GM23338 (cell line): Measurements from ENCODE around the gene POLR2F. TPM values are rescaled to one million over a fixed set of nuclear protein-coding genes. Genes with fewer than 3 reads are reported as not detected.

ENCODE experiments used
- CREB1 ChIP-seq: fragments of 250-450 bp; sonication (Bioruptor Pico); IDR thresholded peaks from 2 replicates; pipeline ENCODE4 v1.5.0; 2020; ENCODE audit warnings: low read depth, mild to moderate bottlenecking, moderate library complexity
- ETS1 ChIP-seq: IDR thresholded peaks from 2 replicates; pipeline ENCODE4 v1.6.1; 2016; ENCODE audit warnings: antibody characterized with exemption
- EZH2 ChIP-seq: fragments of 200-600 bp; sonication (generic); IDR thresholded peaks from one replicate; pipeline ENCODE4 v1.8.0; 2017; ENCODE audit warnings: antibody characterized with exemption, mild to moderate bottlenecking, low read depth; ENCODE audit not compliant: unreplicated experiment
- JUNB ChIP-seq: IDR thresholded peaks from one replicate; pipeline ENCODE4 v1.6.1; 2016; ENCODE audit warnings: antibody characterized with exemption; ENCODE audit not compliant: unreplicated experiment
- NANOG ChIP-seq: IDR thresholded peaks from 2 replicates; pipeline ENCODE4 v1.6.1; 2016; ENCODE audit warnings: antibody characterized with exemption, borderline replicate concordance
- ZNF114 ChIP-seq: fragments of 250-450 bp; sonication (Bioruptor Pico); IDR thresholded peaks from 2 replicates; pipeline ENCODE4 v1.5.0; 2020; ENCODE audit warnings: mild to moderate bottlenecking, moderate library complexity
- polyA plus RNA-seq: library from polyadenylated mRNA; unstranded; fragments of >200 nt; fragmentation: Nextera tagmentation; extraction: Ambion mirVana; gene quantifications from 2 replicates; pipeline ENCODE4 v1.2.1, GENCODE V29; 2016
- total RNA-seq: library from RNA; depleted of rRNA; stranded (reverse); fragments of >200 nt; shearing (Covaris generic); gene quantifications from 2 replicates; pipeline ENCODE4 v1.2.3, GENCODE V29; 2014
- TF ChIP-seq, protein P1 (sequence below): fragments of 250-450 bp; sonication (Bioruptor Pico); IDR thresholded peaks from 2 replicates; pipeline ENCODE4 v1.5.0; 2020; ENCODE audit warnings: mild to moderate bottlenecking, moderate library complexity
- TF ChIP-seq, protein P2 (sequence below), 2 experiments: fragments of 200-600 bp in 1 of 2; sonication (generic) in 1 of 2; conservative IDR thresholded peaks; 2 replicates each; pipeline versions ENCODE4 v1.5.1 to v1.6.1; 2016 to 2017; ENCODE audit warnings: antibody characterized with exemption in 2 of 2, low read depth in 2 of 2, mild to moderate bottlenecking in 2 of 2, moderate library complexity in 1 of 2

The POLR2F gene
- total and polyA plus RNA-seq, 2 experiments from 2014 or later, result 144 to 429 TPM

GRCh38 chr22:38006906-38007305, 53.4 kb downstream of the POLR2F start (continued):
- TF ChIP-seq, protein P1, sequence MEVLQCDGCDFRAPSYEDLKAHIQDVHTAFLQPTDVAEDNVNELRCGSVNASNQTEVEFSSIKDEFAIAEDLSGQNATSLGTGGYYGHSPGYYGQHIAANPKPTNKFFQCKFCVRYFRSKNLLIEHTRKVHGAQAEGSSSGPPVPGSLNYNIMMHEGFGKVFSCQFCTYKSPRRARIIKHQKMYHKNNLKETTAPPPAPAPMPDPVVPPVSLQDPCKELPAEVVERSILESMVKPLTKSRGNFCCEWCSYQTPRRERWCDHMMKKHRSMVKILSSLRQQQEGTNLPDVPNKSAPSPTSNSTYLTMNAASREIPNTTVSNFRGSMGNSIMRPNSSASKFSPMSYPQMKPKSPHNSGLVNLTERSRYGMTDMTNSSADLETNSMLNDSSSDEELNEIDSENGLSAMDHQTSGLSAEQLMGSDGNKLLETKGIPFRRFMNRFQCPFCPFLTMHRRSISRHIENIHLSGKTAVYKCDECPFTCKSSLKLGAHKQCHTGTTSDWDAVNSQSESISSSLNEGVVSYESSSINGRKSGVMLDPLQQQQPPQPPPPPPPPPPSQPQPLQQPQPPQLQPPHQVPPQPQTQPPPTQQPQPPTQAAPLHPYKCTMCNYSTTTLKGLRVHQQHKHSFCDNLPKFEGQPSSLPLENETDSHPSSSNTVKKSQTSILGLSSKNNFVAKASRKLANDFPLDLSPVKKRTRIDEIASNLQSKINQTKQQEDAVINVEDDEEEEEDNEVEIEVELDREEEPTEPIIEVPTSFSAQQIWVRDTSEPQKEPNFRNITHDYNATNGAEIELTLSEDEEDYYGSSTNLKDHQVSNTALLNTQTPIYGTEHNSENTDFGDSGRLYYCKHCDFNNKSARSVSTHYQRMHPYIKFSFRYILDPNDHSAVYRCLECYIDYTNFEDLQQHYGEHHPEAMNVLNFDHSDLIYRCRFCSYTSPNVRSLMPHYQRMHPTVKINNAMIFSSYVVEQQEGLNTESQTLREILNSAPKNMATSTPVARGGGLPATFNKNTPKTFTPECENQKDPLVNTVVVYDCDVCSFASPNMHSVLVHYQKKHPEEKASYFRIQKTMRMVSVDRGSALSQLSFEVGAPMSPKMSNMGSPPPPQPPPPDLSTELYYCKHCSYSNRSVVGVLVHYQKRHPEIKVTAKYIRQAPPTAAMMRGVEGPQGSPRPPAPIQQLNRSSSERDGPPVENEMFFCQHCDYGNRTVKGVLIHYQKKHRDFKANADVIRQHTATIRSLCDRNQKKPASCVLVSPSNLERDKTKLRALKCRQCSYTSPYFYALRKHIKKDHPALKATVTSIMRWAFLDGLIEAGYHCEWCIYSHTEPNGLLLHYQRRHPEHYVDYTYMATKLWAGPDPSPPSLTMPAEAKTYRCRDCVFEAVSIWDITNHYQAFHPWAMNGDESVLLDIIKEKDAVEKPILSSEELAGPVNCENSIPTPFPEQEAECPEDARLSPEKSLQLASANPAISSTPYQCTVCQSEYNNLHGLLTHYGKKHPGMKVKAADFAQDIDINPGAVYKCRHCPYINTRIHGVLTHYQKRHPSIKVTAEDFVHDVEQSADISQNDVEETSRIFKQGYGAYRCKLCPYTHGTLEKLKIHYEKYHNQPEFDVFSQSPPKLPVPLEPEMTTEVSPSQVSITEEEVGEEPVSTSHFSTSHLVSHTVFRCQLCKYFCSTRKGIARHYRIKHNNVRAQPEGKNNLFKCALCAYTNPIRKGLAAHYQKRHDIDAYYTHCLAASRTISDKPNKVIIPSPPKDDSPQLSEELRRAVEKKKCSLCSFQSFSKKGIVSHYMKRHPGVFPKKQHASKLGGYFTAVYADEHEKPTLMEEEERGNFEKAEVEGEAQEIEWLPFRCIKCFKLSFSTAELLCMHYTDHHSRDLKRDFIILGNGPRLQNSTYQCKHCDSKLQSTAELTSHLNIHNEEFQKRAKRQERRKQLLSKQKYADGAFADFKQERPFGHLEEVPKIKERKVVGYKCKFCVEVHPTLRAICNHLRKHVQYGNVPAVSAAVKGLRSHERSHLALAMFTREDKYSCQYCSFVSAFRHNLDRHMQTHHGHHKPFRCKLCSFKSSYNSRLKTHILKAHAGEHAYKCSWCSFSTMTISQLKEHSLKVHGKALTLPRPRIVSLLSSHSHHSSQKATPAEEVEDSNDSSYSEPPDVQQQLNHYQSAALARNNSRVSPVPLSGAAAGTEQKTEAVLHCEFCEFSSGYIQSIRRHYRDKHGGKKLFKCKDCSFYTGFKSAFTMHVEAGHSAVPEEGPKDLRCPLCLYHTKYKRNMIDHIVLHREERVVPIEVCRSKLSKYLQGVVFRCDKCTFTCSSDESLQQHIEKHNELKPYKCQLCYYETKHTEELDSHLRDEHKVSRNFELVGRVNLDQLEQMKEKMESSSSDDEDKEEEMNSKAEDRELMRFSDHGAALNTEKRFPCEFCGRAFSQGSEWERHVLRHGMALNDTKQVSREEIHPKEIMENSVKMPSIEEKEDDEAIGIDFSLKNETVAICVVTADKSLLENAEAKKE (CRISPR knock-in tag), result no peak
- TF ChIP-seq, protein P2, sequence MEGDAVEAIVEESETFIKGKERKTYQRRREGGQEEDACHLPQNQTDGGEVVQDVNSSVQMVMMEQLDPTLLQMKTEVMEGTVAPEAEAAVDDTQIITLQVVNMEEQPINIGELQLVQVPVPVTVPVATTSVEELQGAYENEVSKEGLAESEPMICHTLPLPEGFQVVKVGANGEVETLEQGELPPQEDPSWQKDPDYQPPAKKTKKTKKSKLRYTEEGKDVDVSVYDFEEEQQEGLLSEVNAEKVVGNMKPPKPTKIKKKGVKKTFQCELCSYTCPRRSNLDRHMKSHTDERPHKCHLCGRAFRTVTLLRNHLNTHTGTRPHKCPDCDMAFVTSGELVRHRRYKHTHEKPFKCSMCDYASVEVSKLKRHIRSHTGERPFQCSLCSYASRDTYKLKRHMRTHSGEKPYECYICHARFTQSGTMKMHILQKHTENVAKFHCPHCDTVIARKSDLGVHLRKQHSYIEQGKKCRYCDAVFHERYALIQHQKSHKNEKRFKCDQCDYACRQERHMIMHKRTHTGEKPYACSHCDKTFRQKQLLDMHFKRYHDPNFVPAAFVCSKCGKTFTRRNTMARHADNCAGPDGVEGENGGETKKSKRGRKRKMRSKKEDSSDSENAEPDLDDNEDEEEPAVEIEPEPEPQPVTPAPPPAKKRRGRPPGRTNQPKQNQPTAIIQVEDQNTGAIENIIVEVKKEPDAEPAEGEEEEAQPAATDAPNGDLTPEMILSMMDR (conservative IDR thresholded peaks at IDR 0.05; ENCODE audit: low read depth in 2 of 2), result no peak
- no peak for TF ChIP-seq ETS1
- no peak for TF ChIP-seq JUNB
- TF ChIP-seq EZH2, result no peak
- TF ChIP-seq ZNF114 (CRISPR knock-in tag), result no peak
- TF ChIP-seq CREB1, result no peak
- TF ChIP-seq NANOG, result no peak
